Measurements from ENCODE around the gene SUN3. TPM values are rescaled to one million over a fixed set of nuclear protein-coding genes. Genes with fewer than 3 reads are reported as not detected.

The SUN3 gene
- total RNA-seq (not detected), polyA plus RNA-seq (not detected)
- long read RNA-seq, donor 1: 0 reads
- long read RNA-seq, donor 2: 0 reads

- Histone ChIP-seq H3K9me3 (ENCODE audit: control insufficient read depth, low read length) (peaks cover 2% of the 10 kb centered on the region), H3K36me3 (ENCODE audit: control insufficient read depth in 1 of 2, insufficient read depth in 2 of 2, low read length in 1 of 2) (no peaks in the 10 kb centered on the region), H3K4me1 (ENCODE audit: control insufficient read depth in 1 of 2, insufficient read depth in 2 of 2, low read length in 2 of 2) (no peaks in the 10 kb centered on the region), H3K27ac (ENCODE audit: low read depth in 1 of 2, low read length in 2 of 2) (no peak within 1 kb of the TSS), H3K4me3 (ENCODE audit: low read length in 2 of 2) (no peak within 1 kb of the TSS), H3K27me3 (ENCODE audit: control insufficient read depth in 1 of 2, insufficient read depth in 2 of 2, low read length in 1 of 2) (no peaks in the 10 kb centered on the region)
- no peak for DNase-seq
- intact Hi-C loops (cut with DNase I): no loop called here
- no peak for ATAC-seq (ENCODE audit: low FRiP score)
- 87 to 92% methylated on average over 6 of the region's 6 CpGs for WGBS, 2 donors
Measured at GRCh38 chr7:48028938-48029337, at the start of gene SUN3. Gene SUN3, minus strand, starts transcription at chr7:48029107. Its CDS starts 169 bp downstream, at chr7:48028938.

- Histone ChIP-seq H3K27me3 (ENCODE audit: control insufficient read depth in 1 of 2, insufficient read depth in 2 of 2, low read length in 1 of 2) (no peaks in the 10 kb centered on the region), H3K36me3 (ENCODE audit: control insufficient read depth in 1 of 2, insufficient read depth in 2 of 2, low read length in 1 of 2) (no peaks in the 10 kb centered on the region), H3K9me3 (ENCODE audit: control insufficient read depth, low read length) (no peaks in the 10 kb centered on the region), H3K4me1 (ENCODE audit: control insufficient read depth in 1 of 2, insufficient read depth in 2 of 2, low read length in 2 of 2) (no peaks in the 10 kb centered on the region), H3K4me3 (ENCODE audit: low read length in 2 of 2) (no peak overlapping the region), H3K27ac (ENCODE audit: low read depth in 1 of 2, low read length in 2 of 2) (no peak overlapping the region)
- intact Hi-C loops (cut with DNase I): no loop called here
- DNase-seq: no peak
- WGBS, 2 donors: 72 to 82% methylated on average over 2 of the region's 2 CpGs
- ATAC-seq (ENCODE audit: low FRiP score): no peak
Measured at GRCh38 chr7:48078470-48078869, 49.6 kb upstream of the SUN3 start.

GRCh38 chr7:48077423-48077822 lies 48.5 kb upstream of the SUN3 start:
- no peaks in the 10 kb centered on the region for H3K9me3 ChIP-seq (ENCODE audit: control insufficient read depth, low read length)
- intact Hi-C loops (cut with DNase I): no loop called here
- no peak for ATAC-seq (ENCODE audit: low FRiP score)
- no peak for DNase-seq
- no peak overlapping the region for H3K4me3 ChIP-seq (ENCODE audit: low read length in 2 of 2)
- H3K4me1 ChIP-seq (ENCODE audit: control insufficient read depth in 1 of 2, insufficient read depth in 2 of 2, low read length in 2 of 2): no peaks in the 10 kb centered on the region
- no peaks in the 10 kb centered on the region for H3K36me3 ChIP-seq (ENCODE audit: control insufficient read depth in 1 of 2, insufficient read depth in 2 of 2, low read length in 1 of 2)
- WGBS, 2 donors: 87 to 88% methylated on average over 1 of the region's 1 CpG
- no peaks in the 10 kb centered on the region for H3K27me3 ChIP-seq (ENCODE audit: control insufficient read depth in 1 of 2, insufficient read depth in 2 of 2, low read length in 1 of 2)
- no peak overlapping the region for H3K27ac ChIP-seq (ENCODE audit: low read depth in 1 of 2, low read length in 2 of 2)

- no peaks in the 10 kb centered on the region for H3K4me1 ChIP-seq (ENCODE audit: control insufficient read depth in 1 of 2, insufficient read depth in 2 of 2, low read length in 2 of 2)
- no peak overlapping the region for H3K4me3 ChIP-seq (ENCODE audit: low read length in 2 of 2)
- no peaks in the 10 kb centered on the region for H3K27me3 ChIP-seq (ENCODE audit: control insufficient read depth in 1 of 2, insufficient read depth in 2 of 2, low read length in 1 of 2)
- ATAC-seq (ENCODE audit: low FRiP score) (no peak), DNase-seq (no peak)
- no peak overlapping the region for H3K27ac ChIP-seq (ENCODE audit: low read depth in 1 of 2, low read length in 2 of 2)
- H3K9me3 ChIP-seq (ENCODE audit: control insufficient read depth, low read length): peaks cover 2% of the 10 kb centered on the region
- intact Hi-C loops (cut with DNase I): no loop called here
- H3K36me3 ChIP-seq (ENCODE audit: control insufficient read depth in 1 of 2, insufficient read depth in 2 of 2, low read length in 1 of 2): no peaks in the 10 kb centered on the region
Measured at GRCh38 chr7:48074204-48074654, 45.3 kb upstream of the SUN3 start.

GRCh38 chr7:48067475-48067874 lies 38.6 kb upstream of the SUN3 start:
- DNase-seq (no peak), ATAC-seq (ENCODE audit: low FRiP score) (no peak)
- H3K9me3 ChIP-seq (ENCODE audit: control insufficient read depth, low read length): peaks cover 2% of the 10 kb centered on the region
- no peaks in the 10 kb centered on the region for H3K27me3 ChIP-seq (ENCODE audit: control insufficient read depth in 1 of 2, insufficient read depth in 2 of 2, low read length in 1 of 2)
- no peak overlapping the region for H3K27ac ChIP-seq (ENCODE audit: low read depth in 1 of 2, low read length in 2 of 2)
- no peak overlapping the region for H3K4me3 ChIP-seq (ENCODE audit: low read length in 2 of 2)
- 82 to 86% methylated on average over 2 of the region's 2 CpGs for WGBS, 2 donors
- H3K4me1 ChIP-seq (ENCODE audit: control insufficient read depth in 1 of 2, insufficient read depth in 2 of 2, low read length in 2 of 2): no peaks in the 10 kb centered on the region
- intact Hi-C loops (cut with DNase I): no loop called here
- H3K36me3 ChIP-seq (ENCODE audit: control insufficient read depth in 1 of 2, insufficient read depth in 2 of 2, low read length in 1 of 2): no peaks in the 10 kb centered on the region

- 88 to 90% methylated on average over 1 of the region's 1 CpG for WGBS, 2 donors
- H3K9me3 ChIP-seq (ENCODE audit: control insufficient read depth, low read length): no peaks in the 10 kb centered on the region
- no peak for ATAC-seq (ENCODE audit: low FRiP score)
- no peak overlapping the region for H3K27ac ChIP-seq (ENCODE audit: low read depth in 1 of 2, low read length in 2 of 2)
- H3K4me1 ChIP-seq (ENCODE audit: control insufficient read depth in 1 of 2, insufficient read depth in 2 of 2, low read length in 2 of 2): no peaks in the 10 kb centered on the region
- H3K4me3 ChIP-seq (ENCODE audit: low read length in 2 of 2): no peak overlapping the region
- H3K27me3 ChIP-seq (ENCODE audit: control insufficient read depth in 1 of 2, insufficient read depth in 2 of 2, low read length in 1 of 2): no peaks in the 10 kb centered on the region
- no peak for DNase-seq
- H3K36me3 ChIP-seq (ENCODE audit: control insufficient read depth in 1 of 2, insufficient read depth in 2 of 2, low read length in 1 of 2): no peaks in the 10 kb centered on the region
- intact Hi-C loops (cut with DNase I): no loop called here
Measured at GRCh38 chr7:48063985-48064384, 35.1 kb upstream of the SUN3 start.

GRCh38 chr7:48059706-48060105 lies 30.8 kb upstream of the SUN3 start:
- DNase-seq (no peak), ATAC-seq (ENCODE audit: low FRiP score) (no peak)
- Histone ChIP-seq H3K27me3 (ENCODE audit: control insufficient read depth in 1 of 2, insufficient read depth in 2 of 2, low read length in 1 of 2) (no peaks in the 10 kb centered on the region), H3K4me3 (ENCODE audit: low read length in 2 of 2) (no peak overlapping the region), H3K9me3 (ENCODE audit: control insufficient read depth, low read length) (no peaks in the 10 kb centered on the region), H3K36me3 (ENCODE audit: control insufficient read depth in 1 of 2, insufficient read depth in 2 of 2, low read length in 1 of 2) (no peaks in the 10 kb centered on the region), H3K27ac (ENCODE audit: low read depth in 1 of 2, low read length in 2 of 2) (no peak overlapping the region), H3K4me1 (ENCODE audit: control insufficient read depth in 1 of 2, insufficient read depth in 2 of 2, low read length in 2 of 2) (no peaks in the 10 kb centered on the region)
- 66 to 81% methylated on average over 5 of the region's 5 CpGs for WGBS, 2 donors
- intact Hi-C loops (cut with DNase I): no loop called here

GRCh38 chr7:48058990-48059389 lies 30.1 kb upstream of the SUN3 start:
- ATAC-seq (ENCODE audit: low FRiP score) (no peak), DNase-seq (no peak)
- H3K9me3 ChIP-seq (ENCODE audit: control insufficient read depth, low read length): no peaks in the 10 kb centered on the region
- H3K4me3 ChIP-seq (ENCODE audit: low read length in 2 of 2): no peak overlapping the region
- H3K36me3 ChIP-seq (ENCODE audit: control insufficient read depth in 1 of 2, insufficient read depth in 2 of 2, low read length in 1 of 2): no peaks in the 10 kb centered on the region
- no peaks in the 10 kb centered on the region for H3K27me3 ChIP-seq (ENCODE audit: control insufficient read depth in 1 of 2, insufficient read depth in 2 of 2, low read length in 1 of 2)
- H3K4me1 ChIP-seq (ENCODE audit: control insufficient read depth in 1 of 2, insufficient read depth in 2 of 2, low read length in 2 of 2): no peaks in the 10 kb centered on the region
- no peak overlapping the region for H3K27ac ChIP-seq (ENCODE audit: low read depth in 1 of 2, low read length in 2 of 2)
- intact Hi-C loops (cut with DNase I): no loop called here
- 68 to 91% methylated on average over 2 of the region's 2 CpGs for WGBS, 2 donors

- DNase-seq: no peak
- no peaks in the 10 kb centered on the region for H3K27me3 ChIP-seq (ENCODE audit: control insufficient read depth in 1 of 2, insufficient read depth in 2 of 2, low read length in 1 of 2)
- H3K9me3 ChIP-seq (ENCODE audit: control insufficient read depth, low read length): no peaks in the 10 kb centered on the region
- no peak for ATAC-seq (ENCODE audit: low FRiP score)
- H3K36me3 ChIP-seq (ENCODE audit: control insufficient read depth in 1 of 2, insufficient read depth in 2 of 2, low read length in 1 of 2): no peaks in the 10 kb centered on the region
- WGBS, 2 donors: 91 to 97% methylated on average over 2 of the region's 2 CpGs
- no peaks in the 10 kb centered on the region for H3K4me1 ChIP-seq (ENCODE audit: control insufficient read depth in 1 of 2, insufficient read depth in 2 of 2, low read length in 2 of 2)
- H3K27ac ChIP-seq (ENCODE audit: low read depth in 1 of 2, low read length in 2 of 2): no peak overlapping the region
- intact Hi-C loops (cut with DNase I): no loop called here
- no peak overlapping the region for H3K4me3 ChIP-seq (ENCODE audit: low read length in 2 of 2)
Measured at GRCh38 chr7:48053736-48054135, 24.8 kb upstream of the SUN3 start.

All from aorta (tissue), 5 donors.